RWPE1 (cell line): Measurements from ENCODE around the gene PTGDS.
A peak's percentile ranks its signal among the peaks of the same experiment; 100 is the strongest.
"Not testable (repeated sequence)": the region's sequence is repeated elsewhere in the genome, so short reads cannot be mapped to it uniquely, and the experiment has no call there.

Experiments
- CTCF ChIA-PET: fragments of 350-600 bp; sonication (Branson Sonifier 250); formaldehyde crosslinking; extraction: SDS; loops from one replicate; lab custom pipeline; 2021; lab: Yijun Ruan, JAX
- POLR2A ChIA-PET: fragments of 400-600 bp; formaldehyde crosslinking; extraction: SDS; loops from one replicate; lab custom pipeline; 2020; ENCODE audit warnings: antibody characterized with exemption; ENCODE audit not compliant: low non-redundant PET; lab: Yijun Ruan, JAX
- DNase-seq: peaks from one replicate; pipeline ENCODE4 v3.0.0; 2012; ENCODE audit warnings: low spot score
- H3K27ac ChIP-seq: fragments of 450-650 bp; 2 replicates; pipeline ENCODE4 v1.5.1; 2017
- CTCF ChIP-seq: fragments of 450-650 bp; conservative IDR thresholded peaks from 2 replicates; pipeline ENCODE4 v1.5.1; 2017; ENCODE audit warnings: low read depth, mild to moderate bottlenecking

PTGDS gene

DNA sequence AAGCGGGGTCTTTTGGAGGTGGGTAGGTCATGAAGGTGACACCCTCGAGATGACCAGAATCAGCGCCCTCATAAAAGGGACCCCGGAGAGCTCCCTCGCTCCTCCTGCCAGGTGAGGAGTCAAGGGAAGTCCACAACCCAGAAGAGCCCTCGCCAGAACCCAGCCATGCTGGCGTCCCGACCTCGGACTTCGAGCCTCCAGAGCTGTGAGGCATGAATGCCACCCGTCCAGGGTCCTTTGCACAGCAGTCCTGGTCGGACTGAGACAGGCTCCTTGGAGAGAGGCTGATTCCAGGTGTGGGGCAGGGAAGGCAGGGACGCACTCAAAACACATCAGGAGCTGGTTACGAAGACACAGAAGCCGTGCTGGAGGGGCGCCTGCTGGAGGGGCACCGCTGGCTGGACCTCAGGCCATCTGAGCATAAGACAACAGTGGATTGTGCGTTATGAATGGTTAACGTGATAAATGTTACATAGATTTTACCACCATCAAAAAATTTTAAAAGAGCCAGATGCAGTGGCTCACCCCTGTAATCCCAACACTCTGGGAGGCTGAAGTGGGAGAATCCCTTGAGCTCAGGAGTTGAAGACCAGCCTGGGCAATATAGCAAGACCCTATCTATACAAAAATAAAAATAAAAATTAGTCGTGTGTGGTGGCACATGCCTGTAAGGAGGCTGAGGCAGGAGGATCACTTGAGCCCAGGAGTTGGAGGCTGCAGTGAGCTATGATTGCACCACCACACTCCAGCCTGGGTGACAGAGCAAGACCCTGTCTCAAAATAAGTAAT is 24.7 kb downstream of the PTGDS start:
- CTCF ChIA-PET: interaction anchor here (0.7 to 3.0 kb wide), 3 partner anchors 27 to 44 kb away, joined by 4 to 16 read pairs (median 7); partner anchors contain the start of gene NPDC1
- TF ChIP-seq CTCF: no peak
- DNase-seq: no peak
- peak overlapping the region; percentile 10; the same call in 1 of the 2 replicates for H3K27ac ChIP-seq
- POLR2A ChIA-PET: no interaction called here

DNA sequence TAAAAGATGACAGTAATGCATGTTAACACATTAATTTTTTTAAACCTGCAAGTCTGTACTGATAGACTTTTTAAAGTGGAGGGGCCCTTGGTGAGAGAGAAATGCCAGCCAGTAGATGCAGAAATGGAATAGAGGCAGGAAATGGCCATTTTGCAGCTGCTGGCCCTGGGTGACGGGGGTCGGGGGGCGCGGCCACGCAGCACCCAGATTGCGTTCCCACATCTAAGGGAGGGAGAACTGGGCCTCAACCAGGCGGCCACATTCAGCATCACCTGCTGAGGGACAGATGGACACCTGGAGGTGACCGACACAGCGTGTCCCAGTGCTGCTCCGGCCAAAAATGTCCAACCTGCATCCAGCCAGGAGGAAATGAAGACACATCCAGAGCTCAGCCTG is 25.3 kb downstream of the PTGDS start:
- POLR2A ChIA-PET: no interaction called here
- CTCF ChIA-PET: interaction anchor here (1.7 to 3.0 kb wide), 2 partner anchors 27 to 33 kb away, joined by 7 to 16 read pairs; no protein-coding TSS in a partner anchor

GRCh38 chr9:137004285-137004684 is 27.0 kb downstream of the PTGDS start:
- CTCF ChIA-PET: interaction anchor here (0.7 to 1.1 kb wide), 3 partner anchors 10 to 14 kb away, joined by 3 to 5 read pairs (median 4); no protein-coding TSS in a partner anchor
- H3K27ac ChIP-seq, DNase-seq, POLR2A ChIA-PET: not testable (repeated sequence)
- TF ChIP-seq CTCF: peak; percentile 75

More for the DNA sequence above, 25.3 kb downstream of the PTGDS start:
- no peak for TF ChIP-seq CTCF
- peak overlapping the region; percentile 10 for H3K27ac ChIP-seq
- no peak for DNase-seq

DNA sequence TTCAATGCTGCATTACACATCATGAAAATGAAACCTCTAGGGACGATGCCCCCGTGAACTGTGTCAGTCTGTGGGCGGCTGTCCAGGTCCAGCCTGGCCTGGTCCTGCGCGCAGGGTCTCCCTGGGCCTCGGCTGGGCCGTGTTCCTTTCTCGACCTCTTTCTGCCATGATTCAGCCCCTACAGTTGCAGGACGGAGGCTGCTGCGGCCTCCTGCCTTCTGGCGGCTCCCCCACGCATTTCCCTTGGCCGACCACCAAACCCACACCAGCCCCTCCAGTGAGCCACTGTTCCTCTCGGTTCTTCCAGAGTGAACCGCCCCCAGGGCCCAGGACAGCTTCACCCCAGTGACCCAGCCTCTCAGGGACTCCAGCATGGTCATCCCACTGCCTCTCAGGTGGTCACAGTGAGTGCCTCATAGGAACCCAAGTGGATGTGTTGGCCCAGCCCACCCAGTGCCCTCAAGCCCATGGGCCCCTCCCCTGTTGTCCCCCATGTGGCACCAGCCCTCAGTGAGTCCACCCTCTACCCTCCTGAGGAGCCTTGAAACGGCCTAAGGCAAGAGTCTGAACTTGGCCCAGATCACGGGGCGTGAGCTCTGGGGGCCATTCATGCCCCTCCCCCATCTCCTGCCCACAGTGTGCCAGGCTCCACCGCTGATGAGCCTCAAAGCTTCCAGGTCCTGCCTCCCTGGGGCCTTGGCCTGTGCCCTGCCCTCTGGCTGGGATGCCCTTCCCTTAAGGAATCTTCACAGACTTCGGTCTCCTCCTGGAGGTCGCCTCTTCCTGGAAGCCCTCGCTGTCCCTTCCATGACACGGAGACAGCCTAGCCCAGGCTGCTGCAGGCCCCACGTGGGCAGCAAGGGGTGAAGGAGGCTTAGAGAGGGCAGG is 29.1 kb downstream of the PTGDS start:
- CTCF ChIA-PET: interaction anchor here (0.6 to 1.8 kb wide), 2 partner anchors 40 to 59 kb away, joined by 6 to 7 read pairs; partner anchors contain the start of gene NPDC1
- no peak overlapping the region for H3K27ac ChIP-seq
- DNase-seq: no peak
- TF ChIP-seq CTCF: no peak
- POLR2A ChIA-PET: no interaction called here

- POLR2A ChIA-PET: no interaction called here
- CTCF ChIA-PET: interaction anchor here (0.5 to 1.9 kb wide), 4 partner anchors 18 to 57 kb away, joined by 3 to 6 read pairs (median 6); partner anchors contain the start of gene NPDC1
- TF ChIP-seq CTCF: no peak
- H3K27ac ChIP-seq: peak overlapping the region; percentile 2; the same call in 1 of the 2 replicates
- DNase-seq: no peak
Measured at GRCh38 chr9:137007108-137007815, 30.0 kb downstream of the PTGDS start.
